HG02943 (cell line): Measurements from ENCODE around the gene MALRD1.

ENCODE experiments used
- ATAC-seq: cut with Tn5 transposase; IDR thresholded peaks from one replicate; pipeline ENCODE4 v1.9.1; 2021; ENCODE audit warnings: mild to moderate bottlenecking, low read depth, moderate library complexity; ENCODE audit not compliant: unreplicated experiment

Gene MALRD1

GRCh38 chr10:19209319-19209718 lies 160.7 kb downstream of the MALRD1 start:
- no peak for ATAC-seq

GRCh38 chr10:19212590-19212989 lies 164.0 kb downstream of the MALRD1 start:
- ATAC-seq, result no peak

- no peak for ATAC-seq
Measured at GRCh38 chr10:19221216-19221615, 172.6 kb downstream of the MALRD1 start.

GRCh38 chr10:19226025-19226424 lies 177.4 kb downstream of the MALRD1 start:
- no peak for ATAC-seq

GRCh38 chr10:19231034-19231433 lies 182.4 kb downstream of the MALRD1 start:
- ATAC-seq, result no peak

- ATAC-seq, result no peak
Measured at GRCh38 chr10:19245889-19246752, 197.5 kb downstream of the MALRD1 start.

GRCh38 chr10:19247843-19248242 lies 199.2 kb downstream of the MALRD1 start:
- ATAC-seq, result no peak

GRCh38 chr10:19250546-19250945 lies 201.9 kb downstream of the MALRD1 start:
- no peak for ATAC-seq

- no peak for ATAC-seq
Measured at GRCh38 chr10:19252531-19252930, 203.9 kb downstream of the MALRD1 start.

- no peak for ATAC-seq
Measured at GRCh38 chr10:19256331-19256730, 207.7 kb downstream of the MALRD1 start.

GRCh38 chr10:19263262-19263661 lies 214.7 kb downstream of the MALRD1 start:
- no peak for ATAC-seq

- no peak for ATAC-seq
Measured at GRCh38 chr10:19283285-19283684, 234.7 kb downstream of the MALRD1 start.

GRCh38 chr10:19283786-19284185 lies 235.2 kb downstream of the MALRD1 start:
- ATAC-seq, result no peak

GRCh38 chr10:19290770-19291169 lies 242.2 kb downstream of the MALRD1 start:
- no peak for ATAC-seq

GRCh38 chr10:19294233-19294632 lies 245.6 kb downstream of the MALRD1 start:
- no peak for ATAC-seq

GRCh38 chr10:19299645-19300044 lies 251.0 kb downstream of the MALRD1 start:
- no peak for ATAC-seq

- ATAC-seq, result no peak
Measured at GRCh38 chr10:19302117-19302516, 253.5 kb downstream of the MALRD1 start.

- ATAC-seq, result no peak
Measured at GRCh38 chr10:19310066-19310465, 261.5 kb downstream of the MALRD1 start.

- no peak for ATAC-seq
Measured at GRCh38 chr10:19316204-19316870, 267.7 kb downstream of the MALRD1 start.

GRCh38 chr10:19317952-19318351 lies 269.4 kb downstream of the MALRD1 start:
- ATAC-seq, result no peak

GRCh38 chr10:19325581-19325980 lies 277.0 kb downstream of the MALRD1 start:
- no peak for ATAC-seq

GRCh38 chr10:19328582-19328981 lies 280.0 kb downstream of the MALRD1 start:
- ATAC-seq, result no peak
